HG02610 (cell line): Measurements from ENCODE around the gene HBA2.
"Not testable (repeated sequence)": the region's sequence is repeated elsewhere in the genome, so short reads cannot be mapped to it uniquely, and the experiment has no call there.

Experiments used
- ATAC-seq: cut with Tn5 transposase; IDR thresholded peaks from one replicate; pipeline ENCODE4 v1.9.1; 2021; ENCODE audit warnings: mild to moderate bottlenecking, moderate library complexity; ENCODE audit not compliant: unreplicated experiment

HBA2 gene

GRCh38 chr16:154217-155030 is 18.3 kb upstream of the HBA2 start:
- ATAC-seq, result no peak

GRCh38 chr16:155031-155398 is 17.7 kb upstream of the HBA2 start:
- no peak for ATAC-seq

GRCh38 chr16:159136-159849 is 13.4 kb upstream of the HBA2 start:
- no peak for ATAC-seq

- not testable (repeated sequence) for ATAC-seq
Measured at GRCh38 chr16:160242-160641, 12.4 kb upstream of the HBA2 start.

- no peak for ATAC-seq
Measured at GRCh38 chr16:160691-161190, 11.9 kb upstream of the HBA2 start.

GRCh38 chr16:162271-162991 is 10.2 kb upstream of the HBA2 start:
- no peak for ATAC-seq

GRCh38 chr16:163139-163538 is 9.5 kb upstream of the HBA2 start:
- not testable (repeated sequence) for ATAC-seq

- ATAC-seq, result not testable (repeated sequence)
Measured at GRCh38 chr16:163696-164095, 9.0 kb upstream of the HBA2 start.

GRCh38 chr16:164134-164823 is 8.4 kb upstream of the HBA2 start:
- ATAC-seq, result not testable (repeated sequence)

GRCh38 chr16:164827-165538 is 7.7 kb upstream of the HBA2 start:
- ATAC-seq, result no peak

GRCh38 chr16:165539-166374 is 6.9 kb upstream of the HBA2 start, which contains the start of gene HBM:
HBM (plus strand) TSS chr16:165978; CDS start chr16:165998, 20 bp downstream.
- no peak for ATAC-seq

- ATAC-seq, result no peak
Measured at GRCh38 chr16:166375-167121, 6.1 kb upstream of the HBA2 start.

GRCh38 chr16:167122-167690 is 5.5 kb upstream of the HBA2 start:
- ATAC-seq, result no peak

GRCh38 chr16:168424-168823 is 4.3 kb upstream of the HBA2 start:
- no peak for ATAC-seq

GRCh38 chr16:169014-169413 is 3.7 kb upstream of the HBA2 start:
- ATAC-seq, result no peak

GRCh38 chr16:170088-170507 is 2.6 kb upstream of the HBA2 start:
- ATAC-seq, result not testable (repeated sequence)

GRCh38 chr16:170788-171187 is 1.9 kb upstream of the HBA2 start:
- ATAC-seq, result no peak

- not testable (repeated sequence) for ATAC-seq
Measured at GRCh38 chr16:173211-173854, 657 bp downstream of the HBA2 start.
